Right kidney (tissue), 1 donor: ENCODE measurements around the gene SBNO1.
"Not testable (repeated sequence)": the region's sequence is repeated elsewhere in the genome, so short reads cannot be mapped to it uniquely, and the experiment has no call there.

ENCODE experiments used
- DNase-seq: peaks from one replicate; pipeline ENCODE4 v3.0.0-alpha.2; 2016

Gene SBNO1

DNA sequence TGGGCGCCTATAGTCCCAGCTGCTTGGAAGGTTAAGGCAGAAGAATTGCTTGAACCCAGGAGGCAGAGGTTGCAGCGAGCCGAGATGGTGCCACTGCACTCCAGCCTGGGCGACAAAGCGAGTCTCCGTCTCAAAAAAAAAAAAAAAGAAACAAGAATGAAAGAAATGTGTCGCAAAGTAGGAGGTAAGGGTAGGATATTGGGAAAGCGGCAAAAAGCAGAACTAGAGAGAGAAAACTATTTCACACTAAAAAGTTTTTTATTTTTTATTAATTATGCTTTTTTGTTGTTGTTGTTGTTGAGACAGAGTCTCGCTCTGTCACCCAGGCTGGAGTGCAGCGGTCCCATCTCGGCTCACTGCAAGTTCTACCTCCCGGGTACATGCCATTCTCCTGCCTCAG lies 17.7 kb downstream of the SBNO1 start:
- no peak for DNase-seq

DNA sequence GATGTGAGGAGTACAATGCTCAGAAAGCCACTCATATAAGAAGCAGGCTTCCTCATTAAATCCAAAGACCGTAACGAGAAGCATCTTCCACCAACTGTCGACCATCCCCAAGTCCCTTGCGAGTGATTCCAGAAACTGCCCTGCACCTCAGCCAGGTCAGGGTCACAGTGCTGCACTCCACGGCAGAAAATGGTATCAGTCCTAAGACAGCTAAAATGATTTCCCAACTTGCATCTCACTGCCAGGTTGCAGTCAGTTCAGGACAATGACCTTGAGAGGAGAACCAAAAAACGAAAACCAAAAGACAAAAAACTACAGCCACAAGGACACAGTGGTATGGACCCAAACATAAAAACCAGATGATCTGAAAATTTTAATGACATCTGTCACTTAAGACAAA lies 20.6 kb downstream of the SBNO1 start:
- DNase-seq = no peak

DNA sequence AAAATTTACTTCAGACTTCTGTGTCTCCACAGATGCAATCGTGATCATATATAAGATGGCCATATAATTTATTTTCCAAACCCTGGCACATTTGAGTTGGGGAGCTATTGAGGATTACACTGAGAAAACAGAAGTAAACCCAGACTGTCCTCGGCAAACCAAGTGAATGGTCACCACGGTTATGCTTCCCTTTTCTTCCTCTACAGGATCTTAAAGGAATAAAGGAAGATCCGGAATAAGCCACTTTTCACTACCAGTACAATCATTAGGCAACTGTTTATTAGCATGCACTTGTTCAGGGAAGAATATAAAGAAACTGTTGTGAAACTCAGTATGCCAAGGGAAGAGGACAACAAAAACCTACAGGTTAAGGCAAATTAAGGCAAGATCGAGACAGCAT lies 27.6 kb downstream of the SBNO1 start:
- no peak for DNase-seq

DNA sequence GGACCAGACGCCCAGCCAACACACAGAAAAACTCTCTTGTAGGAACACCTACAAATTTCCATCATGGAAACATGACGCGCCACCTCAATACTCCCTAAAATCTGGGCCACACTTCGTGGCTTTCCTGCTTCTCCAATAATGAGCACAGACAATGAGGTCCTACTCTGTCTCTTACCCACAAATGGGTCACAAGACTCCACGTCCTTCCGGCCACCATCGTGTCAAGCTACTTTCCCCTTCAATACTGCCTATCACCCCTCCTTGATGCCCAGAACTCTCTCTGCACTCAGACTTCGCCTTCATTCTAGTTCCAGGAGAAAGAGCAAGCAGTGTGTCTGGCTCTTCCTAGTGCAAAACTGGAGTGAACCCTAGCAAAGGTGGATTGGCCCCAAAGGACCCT lies 28.1 kb downstream of the SBNO1 start:
- DNase-seq = no peak

DNA sequence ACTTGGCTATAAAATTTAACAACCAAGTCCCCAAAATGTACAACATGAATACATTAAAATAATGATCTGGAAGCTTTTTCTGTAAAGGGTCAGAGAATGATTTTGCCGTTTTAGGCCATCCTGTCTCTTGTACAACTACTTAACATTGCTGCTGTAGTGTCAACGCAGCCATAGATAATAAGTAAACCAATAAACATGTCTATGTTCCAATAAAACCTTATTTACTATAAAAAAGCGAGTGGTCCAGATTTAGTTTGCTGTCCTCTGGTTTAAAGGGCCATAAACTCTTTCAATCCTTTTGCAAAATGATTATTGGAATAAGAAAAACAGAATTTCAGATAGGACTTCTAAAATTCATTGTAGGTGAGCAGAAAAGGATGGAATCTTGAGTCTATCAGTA lies 29.2 kb downstream of the SBNO1 start:
- no peak for DNase-seq

DNA sequence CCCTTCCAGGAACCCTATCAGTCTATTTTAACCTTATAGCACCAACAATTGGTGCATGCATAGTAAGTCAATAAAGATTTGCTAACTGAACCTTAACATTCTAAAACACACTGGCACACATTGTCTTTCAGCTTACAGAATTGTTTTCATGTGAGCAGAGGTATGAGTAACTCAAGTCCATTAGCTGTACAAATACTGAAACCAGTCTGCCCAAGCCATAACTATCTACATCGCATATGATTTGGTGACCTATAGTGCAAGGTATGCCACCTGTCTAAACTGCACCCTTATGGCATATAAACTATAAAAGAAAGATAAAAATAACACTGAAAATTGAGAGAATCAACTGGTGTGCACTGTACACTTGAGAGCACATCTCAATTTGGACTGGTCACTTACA lies 34.8 kb downstream of the SBNO1 start:
- DNase-seq = no peak

DNA sequence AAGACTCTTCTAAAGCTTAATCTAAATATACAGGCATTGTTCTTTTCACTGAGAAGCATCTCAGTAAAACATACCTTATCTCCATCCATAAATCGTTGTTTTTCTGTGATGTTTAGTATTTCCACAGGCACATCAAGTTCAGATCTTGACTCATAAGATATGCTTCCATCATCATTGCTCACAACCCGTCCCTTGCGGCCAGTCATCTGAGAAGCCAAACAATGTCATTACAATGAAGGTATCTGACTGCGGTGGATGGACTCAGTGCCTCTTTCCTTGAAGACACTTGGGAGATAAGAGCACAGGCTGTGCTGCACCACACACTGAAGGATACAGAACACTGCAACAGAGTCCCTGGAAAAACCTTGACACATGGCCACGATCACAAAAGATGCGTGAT lies 44.8 kb downstream of the SBNO1 start:
- DNase-seq = no peak

DNA sequence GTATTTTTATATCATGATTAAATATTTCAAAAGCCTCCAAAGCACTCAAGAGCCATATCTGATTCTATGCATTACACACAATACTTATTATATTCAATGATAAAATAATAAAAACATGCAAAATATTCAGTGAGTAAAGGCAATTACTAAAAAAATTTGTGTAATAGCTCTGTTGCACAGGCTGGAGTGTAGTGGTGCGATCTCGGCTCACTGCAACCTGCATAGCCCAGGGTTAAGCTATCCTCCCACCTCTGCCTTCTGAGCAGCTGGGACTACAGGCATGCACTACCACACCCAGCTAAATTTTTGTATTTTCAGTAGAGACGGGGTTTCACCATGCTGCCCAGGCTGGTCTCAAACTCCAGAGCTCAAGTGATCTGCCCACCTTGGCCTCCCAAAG lies 45.4 kb downstream of the SBNO1 start:
- DNase-seq = no peak

DNA sequence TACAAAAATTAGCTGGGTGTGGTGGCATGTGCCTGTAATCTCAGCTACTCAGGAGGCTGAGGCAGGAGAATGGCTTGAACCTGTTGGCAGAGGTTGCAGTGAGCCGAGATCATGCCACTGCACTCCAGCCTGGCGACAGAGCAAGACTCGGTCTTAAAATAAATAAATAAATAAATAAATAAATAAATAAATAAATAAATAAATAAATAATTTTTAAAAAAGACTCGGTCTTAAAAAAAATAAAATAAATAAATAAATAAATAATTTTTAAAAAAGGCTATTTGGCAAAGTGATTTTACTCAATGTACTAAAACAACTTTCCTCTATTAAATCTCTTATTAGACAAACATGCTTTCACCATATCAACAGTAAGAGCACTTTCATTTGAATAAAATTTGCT lies 51.6 kb downstream of the SBNO1 start:
- not testable (repeated sequence) for DNase-seq

DNA sequence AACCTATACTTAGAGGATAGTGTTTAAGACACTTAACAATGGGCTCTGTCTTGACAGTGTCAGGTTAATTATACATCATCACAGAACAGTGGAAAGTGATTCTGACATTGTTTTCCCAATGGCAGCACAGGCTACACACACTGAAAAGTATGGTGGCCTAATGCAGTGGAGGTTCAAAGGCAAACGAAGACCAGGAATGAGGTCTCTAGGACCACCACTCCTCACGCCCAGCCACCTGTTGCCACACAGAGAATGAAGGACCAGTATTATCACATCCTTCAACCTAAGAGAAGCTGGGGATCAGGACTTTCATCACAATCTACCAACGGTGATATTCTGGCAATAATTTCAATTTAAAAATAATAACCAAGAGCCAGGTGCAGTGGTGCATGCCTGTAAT lies 58.4 kb downstream of the SBNO1 start:
- DNase-seq = no peak

DNA sequence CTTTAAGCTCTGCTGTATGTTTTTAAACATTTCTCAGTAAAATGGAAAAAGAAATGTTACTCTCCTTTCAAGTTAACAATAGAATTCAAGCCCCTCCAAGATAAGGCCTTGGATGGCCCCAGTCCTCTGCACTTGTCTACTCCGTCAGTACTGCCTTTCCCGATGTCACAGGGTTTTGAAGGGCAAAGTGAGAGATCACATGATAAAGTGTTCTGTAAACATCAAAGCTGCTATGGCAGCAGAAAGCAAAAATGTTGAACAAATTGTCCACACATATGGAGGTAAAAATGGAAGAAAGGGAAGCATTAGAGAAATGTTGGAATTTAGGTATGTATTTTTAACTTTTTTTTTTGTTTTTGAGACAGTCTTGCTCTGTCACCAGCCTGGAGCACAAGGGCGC lies 59.5 kb downstream of the SBNO1 start:
- DNase-seq = no peak

DNA sequence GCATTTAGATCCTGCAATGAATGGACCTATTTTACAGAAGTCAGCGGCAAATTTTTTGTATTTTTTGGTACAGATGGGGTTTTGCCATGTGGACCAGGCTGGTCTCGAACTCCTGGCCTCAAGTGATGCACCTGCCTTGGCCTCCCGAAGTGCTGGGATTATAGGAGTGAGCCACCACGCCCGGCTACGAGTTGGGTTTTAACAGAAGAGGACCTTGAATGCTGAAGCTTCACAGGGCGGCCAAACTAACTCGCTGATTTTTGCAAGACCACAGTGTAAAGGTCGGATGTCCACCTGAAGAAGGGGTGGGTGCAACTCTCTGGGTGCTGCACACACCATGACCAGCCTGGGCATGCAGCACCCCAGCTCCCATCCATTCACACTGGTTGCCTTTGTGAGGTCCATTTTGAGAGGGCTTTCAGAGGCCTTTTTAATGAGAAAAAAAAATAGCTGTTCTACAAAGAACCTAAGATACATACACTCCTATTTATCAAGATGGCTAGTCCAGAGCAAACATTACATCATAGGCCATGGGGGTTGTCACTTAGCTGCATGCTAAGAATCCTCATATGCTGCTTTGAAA lies 71.4 kb downstream of the SBNO1 start:
- DNase-seq = no peak

DNA sequence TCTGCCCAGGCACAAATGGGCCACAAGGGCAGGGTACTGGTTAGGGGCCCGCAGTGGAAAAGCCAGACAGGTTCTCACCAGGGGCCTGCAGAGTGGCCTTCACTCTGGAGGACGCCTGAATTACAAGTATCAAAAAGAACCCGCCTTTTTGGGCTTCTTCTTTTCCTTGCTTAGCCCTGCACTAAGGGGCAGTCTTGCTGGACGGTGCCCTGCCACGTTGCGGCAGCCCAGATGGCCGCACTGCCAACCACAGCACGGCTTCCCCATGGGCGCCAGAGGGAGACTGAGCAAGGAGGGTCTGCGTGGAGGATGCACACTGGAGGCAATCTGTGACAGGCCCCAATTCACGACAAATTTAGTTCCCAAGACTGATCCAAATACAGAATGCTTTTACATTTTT lies 74.7 kb downstream of the SBNO1 start:
- no peak for DNase-seq

DNA sequence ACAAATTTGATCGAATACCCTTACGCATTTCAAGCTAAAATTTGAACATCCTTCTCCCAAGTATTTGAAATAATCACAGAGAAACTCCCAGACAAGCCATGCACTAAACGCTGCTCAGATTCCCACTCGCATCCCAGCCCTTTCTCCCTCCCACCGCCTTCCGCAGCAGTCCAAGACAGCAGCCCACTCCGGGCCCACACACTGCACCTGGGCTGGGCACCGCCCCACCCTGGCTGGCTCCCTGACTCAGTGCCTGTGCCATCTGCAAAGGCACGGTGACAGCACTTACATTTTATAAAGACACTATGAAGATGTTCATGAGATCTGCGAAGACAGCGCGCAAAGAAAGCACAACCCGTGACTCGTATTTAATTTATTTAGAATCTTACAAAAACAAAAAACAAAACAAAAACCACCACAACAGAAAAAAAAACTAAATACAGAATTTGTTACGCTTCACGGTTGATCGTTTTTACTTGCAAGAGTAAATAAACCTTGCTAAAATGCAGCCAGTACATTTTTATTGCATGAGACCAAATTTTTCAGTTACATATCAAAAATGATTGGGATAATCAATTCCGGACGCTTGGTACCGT lies 75.8 kb downstream of the SBNO1 start:
- no peak for DNase-seq

DNA sequence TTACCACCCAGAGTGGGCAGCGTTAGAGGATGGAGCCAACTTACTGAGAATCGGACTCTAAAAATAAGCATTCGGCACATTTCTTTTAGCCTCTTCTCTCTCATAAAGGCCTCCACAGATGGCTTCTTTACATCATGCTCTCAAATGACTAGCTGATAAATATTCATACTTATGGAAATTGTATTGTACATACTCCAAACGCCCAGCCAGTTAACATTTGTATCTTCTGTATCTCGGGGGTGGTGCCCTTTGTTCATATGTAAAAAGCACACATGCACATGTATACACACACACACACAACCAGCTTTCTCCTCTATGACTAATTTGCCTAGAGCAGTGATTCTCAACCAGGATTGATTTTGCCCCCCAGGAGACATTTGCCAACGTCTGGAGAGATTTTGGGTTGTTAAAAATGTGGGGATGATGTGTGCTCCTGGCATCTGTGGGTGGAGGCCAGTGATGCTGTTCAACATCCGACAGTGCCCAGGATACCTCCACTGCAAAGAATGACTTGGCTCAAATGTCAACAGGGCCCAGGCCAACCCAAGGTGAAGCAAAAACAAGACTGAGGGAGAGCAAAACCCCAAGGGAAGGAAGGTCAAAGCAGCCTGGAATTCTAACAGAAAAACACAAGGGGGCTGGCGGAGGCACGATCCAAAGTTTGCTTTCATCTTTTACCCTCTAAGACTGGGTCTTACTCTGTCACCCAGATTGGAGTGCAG lies 77.8 kb downstream of the SBNO1 start:
- no peak for DNase-seq

DNA sequence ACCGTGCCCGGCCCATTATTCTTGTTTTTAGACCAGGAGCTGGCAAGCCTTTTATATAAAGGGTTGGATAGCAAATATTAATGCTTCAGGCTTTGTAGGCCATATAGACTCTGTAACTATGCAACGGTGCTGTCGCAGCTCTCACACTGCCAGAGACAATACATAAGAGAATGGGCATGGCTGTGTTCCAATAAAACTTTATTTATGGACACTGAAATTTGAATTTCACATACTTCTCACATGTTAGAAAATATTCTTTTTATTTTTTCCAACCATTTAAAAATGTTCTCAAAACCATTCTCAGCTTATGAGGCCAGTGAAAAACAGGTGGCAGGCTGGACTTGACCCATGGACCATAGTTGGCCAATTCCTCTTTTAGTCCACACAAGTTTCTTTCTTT lies 80.0 kb downstream of the SBNO1 start:
- no peak for DNase-seq

DNA sequence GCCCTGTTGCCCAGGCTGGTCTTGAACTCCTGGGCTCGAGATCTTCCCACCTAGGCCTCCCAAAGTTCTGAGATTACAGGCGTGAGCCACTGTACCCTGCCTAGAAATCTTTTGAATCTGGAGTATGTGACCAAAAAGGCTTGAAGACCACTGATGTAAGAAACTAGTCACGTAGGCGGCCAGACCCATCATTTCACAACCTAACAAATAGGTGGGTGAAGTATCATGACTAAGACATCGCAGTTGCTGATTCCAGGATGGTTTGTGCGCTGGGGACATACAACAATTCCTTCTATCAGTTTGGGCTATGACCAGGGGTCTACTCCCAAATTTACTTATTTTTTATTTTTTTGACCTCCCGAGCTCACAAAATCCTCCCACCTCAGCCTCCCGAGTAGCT lies 81.2 kb downstream of the SBNO1 start:
- DNase-seq = no peak

DNA sequence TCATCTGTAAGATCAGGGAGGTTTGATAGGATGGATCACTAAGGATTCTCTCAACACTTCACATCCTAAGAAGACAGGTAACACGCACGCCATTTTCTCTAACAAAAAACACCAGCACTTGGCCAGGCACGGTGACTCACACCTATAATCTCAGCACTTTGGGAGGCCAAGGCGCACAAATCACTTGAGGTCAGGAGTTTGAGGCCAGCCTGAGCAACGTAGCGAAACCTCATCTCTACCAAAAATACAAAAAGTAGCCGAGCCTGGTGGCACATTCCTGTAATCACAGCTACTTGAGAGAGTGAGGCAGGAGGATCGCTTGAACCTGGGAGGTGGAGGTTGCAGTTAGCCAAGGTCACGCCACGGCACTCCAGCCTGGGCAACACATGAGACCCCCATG lies 82.5 kb downstream of the SBNO1 start:
- DNase-seq = no peak

DNA sequence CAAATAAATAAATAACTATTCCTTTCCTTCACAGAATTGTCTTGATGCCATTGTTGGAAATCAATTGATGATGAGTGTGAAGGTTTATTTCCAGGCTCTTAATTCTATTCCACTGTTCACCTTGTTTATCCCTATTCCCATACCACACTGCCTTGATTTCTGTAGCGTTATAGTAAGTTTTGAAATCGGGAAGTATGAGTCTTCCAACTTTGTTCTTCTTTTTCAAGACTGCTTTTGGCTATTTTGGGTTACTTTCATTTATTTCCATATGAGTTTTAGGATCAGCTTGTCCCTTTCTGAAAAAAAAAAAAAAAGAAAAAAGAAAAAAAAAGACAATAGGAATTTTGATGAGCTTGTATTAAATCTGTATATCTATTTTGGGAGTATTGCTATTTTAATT lies 83.7 kb downstream of the SBNO1 start:
- no peak for DNase-seq

DNA sequence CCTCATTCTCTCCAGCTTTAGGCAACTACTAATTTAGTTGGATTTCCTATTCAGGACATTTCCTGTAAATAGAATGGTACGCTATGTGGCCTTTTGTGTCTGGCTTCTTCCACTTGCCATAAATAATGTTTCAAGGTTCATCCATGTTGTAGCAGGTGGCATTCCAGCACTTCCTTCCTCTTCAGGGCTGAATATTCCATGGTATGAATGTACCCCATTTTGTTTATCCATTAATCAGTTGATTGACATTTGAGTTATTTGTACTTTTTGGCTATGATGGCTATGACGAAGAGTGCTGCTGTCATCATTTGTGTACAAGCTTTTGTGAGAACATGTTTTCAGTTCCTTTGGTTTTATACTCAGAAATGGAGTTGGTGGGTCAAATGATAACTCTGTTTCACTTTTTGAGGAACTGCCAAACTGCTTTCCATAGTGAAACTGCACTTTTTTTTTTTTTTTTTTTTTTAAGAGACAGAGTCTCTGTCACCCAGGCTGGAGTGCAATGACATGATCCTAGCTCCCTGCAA lies 86.5 kb downstream of the SBNO1 start:
- DNase-seq = no peak

DNA sequence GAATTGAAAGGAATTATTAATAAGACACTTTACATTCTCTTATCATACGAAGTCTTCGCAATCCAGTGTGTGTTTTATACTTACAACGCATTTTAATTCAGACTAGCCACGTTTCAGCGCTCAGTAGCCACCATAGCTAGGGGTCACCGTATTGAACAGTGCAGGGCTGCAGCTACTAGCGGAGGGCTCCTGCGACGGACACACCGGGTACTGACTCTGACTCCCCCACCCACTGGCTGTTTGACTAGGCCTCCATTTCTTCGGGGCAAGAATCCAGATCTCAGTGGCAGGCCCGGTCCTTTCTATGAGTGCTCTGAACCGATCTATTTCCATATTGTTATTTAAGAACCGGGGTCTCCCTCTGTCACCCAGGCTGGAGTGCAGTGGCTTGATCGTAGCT lies 91.5 kb downstream of the SBNO1 start:
- DNase-seq = no peak

DNA sequence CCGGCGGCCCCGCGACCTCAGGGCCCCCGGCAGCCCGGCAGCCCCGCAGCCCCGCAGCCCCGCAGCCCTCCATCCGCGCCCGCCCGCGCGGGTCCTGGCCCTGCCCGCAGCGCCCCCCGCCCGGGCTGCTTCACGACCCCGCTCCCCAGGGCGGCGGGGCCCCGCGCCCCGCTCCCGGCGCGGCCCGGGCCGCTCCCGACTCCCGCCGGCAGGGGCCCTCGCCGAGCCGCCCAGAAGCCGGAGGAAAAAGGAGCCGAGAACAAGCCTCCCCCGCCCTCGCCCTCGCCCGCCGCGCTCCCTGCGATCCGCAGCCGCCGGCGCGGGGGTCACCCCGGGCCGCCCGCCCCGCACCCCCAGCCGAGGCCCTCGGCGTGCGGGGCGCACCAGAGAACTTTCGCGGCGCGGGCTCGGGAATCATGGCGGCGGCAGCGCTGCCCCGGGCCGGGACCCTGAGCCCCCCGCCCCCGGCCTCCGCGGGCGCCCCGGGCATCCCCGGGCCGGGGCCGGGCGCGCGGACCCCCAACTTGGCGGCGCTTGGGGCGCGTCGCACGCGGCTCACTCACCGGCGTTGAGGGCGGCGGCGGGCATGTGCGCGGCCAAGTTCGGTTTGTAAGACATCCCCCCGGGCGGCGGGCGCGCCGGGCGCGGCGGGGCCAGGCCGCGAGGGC lies 93.5 kb downstream of the SBNO1 start:
- DNase-seq = no peak

DNA sequence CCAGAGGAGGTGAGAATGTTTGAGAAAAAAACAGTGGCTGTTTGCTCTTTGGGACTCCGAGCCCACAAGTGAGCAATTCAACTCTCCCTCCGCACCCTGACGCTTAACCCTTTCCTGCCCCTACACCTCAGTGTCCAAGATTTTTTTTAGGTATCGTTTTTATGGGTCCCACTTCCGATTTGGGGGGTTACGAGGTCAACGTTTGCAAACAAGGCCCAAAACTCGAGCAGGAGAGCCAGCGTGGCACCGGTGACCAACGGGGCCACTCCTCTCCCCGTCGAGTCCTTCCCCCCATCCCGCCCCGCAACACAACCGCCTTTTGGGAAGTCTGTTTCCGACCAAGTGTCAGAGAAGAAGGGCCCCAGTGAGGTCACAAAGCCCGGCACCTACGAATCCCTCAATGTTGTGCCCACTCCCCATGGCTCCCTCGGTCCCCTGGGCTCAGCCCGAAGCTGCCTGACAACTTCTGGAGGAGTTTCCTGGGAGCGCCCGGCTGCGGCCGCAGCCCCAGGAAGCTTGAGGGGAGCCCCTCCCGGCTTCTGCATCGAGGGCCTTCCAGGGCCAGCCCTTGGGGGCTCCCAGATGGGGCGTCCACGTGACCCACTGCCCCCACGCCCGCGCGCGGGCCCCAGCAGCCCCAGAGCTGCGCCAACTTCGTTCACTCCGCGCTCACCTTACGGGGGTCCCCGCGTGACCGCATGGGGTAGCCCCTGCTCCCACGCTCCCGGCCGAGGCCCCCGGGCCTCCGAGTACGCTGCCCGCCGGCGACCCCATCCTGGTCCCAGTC lies 94.2 kb downstream of the SBNO1 start:
- peak; percentile 66 for DNase-seq
